ENCODE data around the gene SLC11A2. TPM values are rescaled to one million over a fixed set of nuclear protein-coding genes. Genes with fewer than 3 reads are reported as not detected.

SLC11A2 gene
- total RNA-seq, 1 experiment from 2014 or later = 38.7 TPM

DNA sequence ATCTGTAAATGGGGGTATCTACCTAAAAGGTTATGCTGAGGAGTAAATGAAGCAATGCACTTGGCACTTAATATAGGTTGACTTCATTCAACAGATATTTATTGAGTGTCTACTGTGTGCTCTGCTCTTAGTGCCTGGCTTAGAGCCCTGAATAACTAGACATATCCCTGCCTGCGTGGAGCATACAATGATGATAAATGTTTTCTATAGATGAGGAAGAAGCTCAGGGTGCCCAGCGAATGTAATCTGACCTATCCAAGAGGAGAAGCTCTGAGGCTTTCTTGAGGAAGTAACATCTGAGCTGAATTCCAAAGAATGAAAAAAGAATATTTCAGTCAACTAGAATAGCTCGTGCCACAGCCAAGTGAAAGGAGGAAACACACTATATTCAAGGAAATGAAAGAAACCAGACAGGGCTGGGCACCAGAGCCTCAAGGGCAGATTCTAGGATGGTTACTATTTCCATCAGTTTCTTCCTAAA, 91.8 kb downstream of the SLC11A2 start:
- Histone ChIP-seq H3K27ac (ENCODE audit: low read depth, low read length) (no peak overlapping the region), H3K4me1 (ENCODE audit: control insufficient read depth in 1 of 2, insufficient read depth in 2 of 2, low read length in 2 of 2) (no peaks in the 10 kb centered on the region), H3K9me2 (ENCODE audit: insufficient read depth) (no peaks in the 10 kb centered on the region), H3K4me3 (replicated peaks in 1 of 2; ENCODE audit: low read depth in 1 of 2, low read length in 2 of 2) (no peak overlapping the region), H3K27me3 (ENCODE audit: insufficient read depth, low read length) (no peaks in the 10 kb centered on the region), H2AFZ (ENCODE audit: low read depth, low read length, poor library complexity, severe bottlenecking) (no peak overlapping the region), H3K36me3 (ENCODE audit: control insufficient read depth in 1 of 2, insufficient read depth in 2 of 2, low read length in 2 of 2) (no peaks in the 10 kb centered on the region), H4K20me1 (ENCODE audit: insufficient read depth) (no peaks in the 10 kb centered on the region), H3K4me2 (ENCODE audit: low read length) (no peak overlapping the region), H3K9me3 (ENCODE audit: control insufficient read depth in 1 of 2, insufficient read depth in 1 of 2, low read depth in 1 of 2, low read length in 2 of 2) (no peaks in the 10 kb centered on the region), H3K79me2 (ENCODE audit: insufficient read depth, low read length) (no peaks in the 10 kb centered on the region), H3K9ac (ENCODE audit: low read length) (no peak overlapping the region)
- DNase-seq (ENCODE audit: low read depth, low spot score) (no peak), ATAC-seq (no peak)
- POLR2A ChIA-PET = no interaction called here
- RAD21 ChIA-PET (ENCODE audit: low non-redundant PET in 1 of 2, low total read pairs in 2 of 2, uncharacterized antibody in 2 of 2, unreplicated experiment in 2 of 2) = no interaction called here
- no TSS peak for BruUV-seq (replicated peaks)
- TF ChIP-seq EZH2 (IDR thresholded peaks at IDR 0.05) (no peak), CBX3 (IDR thresholded peaks at IDR 0.05; ENCODE audit: low read depth) (no peak), SRF (IDR thresholded peaks at IDR 0.05; ENCODE audit: low read depth) (no peak), YY1 (IDR thresholded peaks at IDR 0.05; ENCODE audit: extremely low read depth, insufficient replicate concordance, low read depth, low read length) (no peak), ZFX (IDR thresholded peaks at IDR 0.05) (no peak), EGR1 (IDR thresholded peaks at IDR 0.05; ENCODE audit: low read depth) (no peak)
- TF ChIP-seq, protein P1, sequence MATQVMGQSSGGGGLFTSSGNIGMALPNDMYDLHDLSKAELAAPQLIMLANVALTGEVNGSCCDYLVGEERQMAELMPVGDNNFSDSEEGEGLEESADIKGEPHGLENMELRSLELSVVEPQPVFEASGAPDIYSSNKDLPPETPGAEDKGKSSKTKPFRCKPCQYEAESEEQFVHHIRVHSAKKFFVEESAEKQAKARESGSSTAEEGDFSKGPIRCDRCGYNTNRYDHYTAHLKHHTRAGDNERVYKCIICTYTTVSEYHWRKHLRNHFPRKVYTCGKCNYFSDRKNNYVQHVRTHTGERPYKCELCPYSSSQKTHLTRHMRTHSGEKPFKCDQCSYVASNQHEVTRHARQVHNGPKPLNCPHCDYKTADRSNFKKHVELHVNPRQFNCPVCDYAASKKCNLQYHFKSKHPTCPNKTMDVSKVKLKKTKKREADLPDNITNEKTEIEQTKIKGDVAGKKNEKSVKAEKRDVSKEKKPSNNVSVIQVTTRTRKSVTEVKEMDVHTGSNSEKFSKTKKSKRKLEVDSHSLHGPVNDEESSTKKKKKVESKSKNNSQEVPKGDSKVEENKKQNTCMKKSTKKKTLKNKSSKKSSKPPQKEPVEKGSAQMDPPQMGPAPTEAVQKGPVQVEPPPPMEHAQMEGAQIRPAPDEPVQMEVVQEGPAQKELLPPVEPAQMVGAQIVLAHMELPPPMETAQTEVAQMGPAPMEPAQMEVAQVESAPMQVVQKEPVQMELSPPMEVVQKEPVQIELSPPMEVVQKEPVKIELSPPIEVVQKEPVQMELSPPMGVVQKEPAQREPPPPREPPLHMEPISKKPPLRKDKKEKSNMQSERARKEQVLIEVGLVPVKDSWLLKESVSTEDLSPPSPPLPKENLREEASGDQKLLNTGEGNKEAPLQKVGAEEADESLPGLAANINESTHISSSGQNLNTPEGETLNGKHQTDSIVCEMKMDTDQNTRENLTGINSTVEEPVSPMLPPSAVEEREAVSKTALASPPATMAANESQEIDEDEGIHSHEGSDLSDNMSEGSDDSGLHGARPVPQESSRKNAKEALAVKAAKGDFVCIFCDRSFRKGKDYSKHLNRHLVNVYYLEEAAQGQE (IDR thresholded peaks at IDR 0.05; ENCODE audit: low read depth) = no peak
- CTCF ChIA-PET = no interaction called here
- intact Hi-C loops (cut with micrococcal nuclease) = no loop called here
